ENCODE measurements around the gene AUTS2.

AUTS2 gene

DNA sequence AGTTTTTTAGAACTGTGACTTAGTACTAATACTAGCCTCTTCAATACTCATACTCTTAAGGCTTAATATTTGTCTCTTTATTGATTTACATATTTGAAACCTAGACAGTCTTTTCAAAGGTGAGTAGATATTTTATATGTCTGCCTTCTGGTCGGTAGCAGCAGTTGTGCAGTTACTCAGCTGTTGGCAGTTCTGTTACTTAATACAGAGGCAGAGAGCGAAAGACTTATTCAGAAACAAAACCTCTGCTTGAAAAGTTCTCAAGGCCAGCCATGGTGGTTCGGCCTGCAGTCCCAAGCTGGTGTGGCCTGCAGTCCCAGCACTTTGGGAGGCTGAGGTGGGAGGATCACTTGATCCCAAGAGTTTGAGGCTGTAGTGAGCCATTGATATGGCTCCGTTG is 84.2 kb downstream of the AUTS2 start:
- no peak overlapping the region for H3K4me3 ChIP-seq (ENCODE audit: low read depth in 1 of 2, low read length in 2 of 2)
- no peaks in the 10 kb centered on the region for H3K9me3 ChIP-seq (ENCODE audit: control insufficient read depth in 1 of 2, low read length in 2 of 2)
- no peak overlapping the region for H3K27ac ChIP-seq (ENCODE audit: low read depth, low read length)
- no peaks in the 10 kb centered on the region for H3K36me3 ChIP-seq (ENCODE audit: control insufficient read depth in 1 of 2, insufficient read depth in 2 of 2, low read length in 2 of 2)
- no peaks in the 10 kb centered on the region for H3K4me1 ChIP-seq (ENCODE audit: control insufficient read depth in 1 of 2, insufficient read depth in 2 of 2, low read length in 2 of 2)
- no peak overlapping the region for H3K9ac ChIP-seq (ENCODE audit: low read depth in 1 of 2, low read length in 2 of 2)
- no peaks in the 10 kb centered on the region for H3K27me3 ChIP-seq (ENCODE audit: control insufficient read depth in 1 of 2, insufficient read depth in 2 of 2, low read length in 2 of 2)

DNA sequence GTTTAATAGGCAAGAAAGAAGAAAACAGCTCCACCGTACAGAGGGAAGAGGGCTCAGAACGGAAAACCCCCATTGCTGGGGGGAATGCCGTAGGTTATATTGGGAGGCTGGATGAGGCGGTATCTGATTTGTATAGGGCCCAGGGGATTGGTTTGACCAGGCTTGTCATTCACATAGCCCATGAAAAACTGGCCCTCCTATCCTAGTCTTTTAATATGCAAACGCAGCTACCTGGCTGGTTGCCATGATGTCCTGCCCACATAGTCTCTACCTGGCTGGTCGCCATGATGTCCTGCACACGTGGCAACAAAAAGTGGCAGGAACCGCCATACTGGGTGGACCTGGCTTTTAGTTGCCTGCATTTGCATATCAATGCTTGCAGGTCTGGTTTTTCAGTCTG is 84.7 kb downstream of the AUTS2 start:
- Histone ChIP-seq H3K4me1 (ENCODE audit: control insufficient read depth in 1 of 2, insufficient read depth in 2 of 2, low read length in 2 of 2) (no peaks in the 10 kb centered on the region), H3K9me3 (ENCODE audit: control insufficient read depth in 1 of 2, low read length in 2 of 2) (no peaks in the 10 kb centered on the region), H3K36me3 (ENCODE audit: control insufficient read depth in 1 of 2, insufficient read depth in 2 of 2, low read length in 2 of 2) (no peaks in the 10 kb centered on the region), H3K27me3 (ENCODE audit: control insufficient read depth in 1 of 2, insufficient read depth in 2 of 2, low read length in 2 of 2) (no peaks in the 10 kb centered on the region), H3K27ac (ENCODE audit: low read depth, low read length) (no peak overlapping the region), H3K9ac (ENCODE audit: low read depth in 1 of 2, low read length in 2 of 2) (no peak overlapping the region), H3K4me3 (ENCODE audit: low read depth in 1 of 2, low read length in 2 of 2) (no peak overlapping the region)

DNA sequence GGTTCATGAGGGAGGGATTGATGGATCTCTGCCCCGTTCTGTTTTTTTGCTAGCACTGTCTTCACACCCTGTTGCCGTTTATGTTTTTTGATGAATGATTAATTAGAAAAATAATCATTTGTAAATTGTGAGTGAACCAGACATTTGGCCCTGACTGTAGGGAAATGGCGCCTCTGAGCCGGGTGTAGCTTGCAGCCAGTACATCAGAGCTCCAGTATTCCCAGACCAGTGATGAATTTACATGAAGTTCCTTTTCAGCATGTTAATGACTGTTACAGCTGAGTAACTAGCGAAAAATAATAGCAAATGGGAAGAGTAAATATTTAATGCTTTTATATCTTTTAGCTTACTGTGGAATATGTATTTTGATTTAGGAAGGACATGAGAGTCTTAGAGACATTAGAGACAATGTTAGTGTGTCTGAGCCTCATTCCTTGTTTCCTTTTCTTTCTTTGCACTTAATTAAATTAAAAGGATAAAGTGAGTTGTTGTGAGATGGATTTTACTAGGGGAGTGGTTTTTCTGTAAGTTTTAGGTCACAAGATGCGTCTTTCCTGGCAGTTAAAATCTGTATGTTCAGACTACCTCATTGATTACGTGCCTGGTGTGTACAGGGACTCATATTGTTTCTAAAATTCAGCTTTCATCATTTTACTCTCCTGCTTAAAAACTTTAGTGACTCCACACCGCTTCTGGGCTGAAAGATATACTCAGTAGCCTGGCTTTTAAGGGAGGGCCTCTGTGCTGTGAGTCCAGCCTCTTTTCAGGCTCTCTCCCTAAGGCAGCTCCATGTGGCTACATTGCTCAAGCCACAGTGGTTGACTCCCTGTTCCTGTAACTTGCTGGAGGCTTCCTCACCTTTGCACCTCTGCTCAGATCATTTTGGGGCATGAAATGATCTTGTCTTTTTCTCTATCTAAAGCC is 86.4 kb downstream of the AUTS2 start:
- H3K4me1 ChIP-seq (ENCODE audit: control insufficient read depth in 1 of 2, insufficient read depth in 2 of 2, low read length in 2 of 2) = no peaks in the 10 kb centered on the region
- H3K27ac ChIP-seq (ENCODE audit: low read depth, low read length) = no peak overlapping the region

DNA sequence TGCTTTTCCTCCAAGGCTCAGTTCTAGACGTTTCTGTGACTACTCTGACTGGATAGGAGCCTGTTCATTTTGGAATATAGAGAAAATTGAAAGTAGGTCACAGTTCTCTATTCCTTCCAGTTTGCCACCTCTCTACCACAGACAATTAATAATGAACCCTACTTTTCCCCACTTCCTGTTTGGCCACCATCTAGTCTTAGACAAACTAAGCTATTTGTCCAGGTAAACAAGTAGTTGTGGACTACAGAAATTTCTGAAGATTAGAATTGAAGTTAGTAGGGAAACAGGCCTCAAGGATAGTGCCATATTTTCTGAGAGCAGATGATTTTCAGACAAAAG is 87.0 kb downstream of the AUTS2 start:
- Histone ChIP-seq H3K4me1 (ENCODE audit: control insufficient read depth in 1 of 2, insufficient read depth in 2 of 2, low read length in 2 of 2) (no peaks in the 10 kb centered on the region), H3K9ac (ENCODE audit: low read depth in 1 of 2, low read length in 2 of 2) (no peak overlapping the region), H3K27ac (ENCODE audit: low read depth, low read length) (no peak overlapping the region), H3K4me3 (ENCODE audit: low read depth in 1 of 2, low read length in 2 of 2) (no peak overlapping the region), H3K36me3 (ENCODE audit: control insufficient read depth in 1 of 2, insufficient read depth in 2 of 2, low read length in 2 of 2) (no peaks in the 10 kb centered on the region), H3K9me3 (ENCODE audit: control insufficient read depth in 1 of 2, low read length in 2 of 2) (no peaks in the 10 kb centered on the region), H3K27me3 (ENCODE audit: control insufficient read depth in 1 of 2, insufficient read depth in 2 of 2, low read length in 2 of 2) (no peaks in the 10 kb centered on the region)

More for the DNA sequence above, 86.4 kb downstream of the AUTS2 start:
- Histone ChIP-seq H3K9ac (ENCODE audit: low read depth in 1 of 2, low read length in 2 of 2) (no peak overlapping the region), H3K9me3 (ENCODE audit: control insufficient read depth in 1 of 2, low read length in 2 of 2) (no peaks in the 10 kb centered on the region), H3K36me3 (ENCODE audit: control insufficient read depth in 1 of 2, insufficient read depth in 2 of 2, low read length in 2 of 2) (no peaks in the 10 kb centered on the region), H3K27me3 (ENCODE audit: control insufficient read depth in 1 of 2, insufficient read depth in 2 of 2, low read length in 2 of 2) (no peaks in the 10 kb centered on the region), H3K4me3 (ENCODE audit: low read depth in 1 of 2, low read length in 2 of 2) (no peak overlapping the region)

DNA sequence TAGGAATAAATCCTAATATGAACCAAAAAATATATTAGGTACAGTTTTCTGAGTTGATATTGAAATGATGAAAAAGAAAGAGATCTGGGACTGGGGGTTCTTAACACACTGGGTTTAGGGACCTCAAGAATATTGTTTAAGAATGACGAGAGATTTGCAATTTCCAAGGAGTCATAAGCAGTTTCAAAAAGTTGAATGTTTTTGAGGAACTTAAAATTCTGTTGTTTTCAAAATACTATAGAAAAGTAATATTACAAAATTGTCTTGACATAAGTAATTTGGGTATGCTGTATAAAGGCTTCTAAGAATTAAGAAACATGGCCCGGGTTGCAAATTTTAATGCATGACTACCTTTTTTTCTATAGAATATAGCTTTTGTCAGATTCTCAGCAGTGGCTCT is 88.1 kb downstream of the AUTS2 start:
- Histone ChIP-seq H3K4me1 (ENCODE audit: control insufficient read depth in 1 of 2, insufficient read depth in 2 of 2, low read length in 2 of 2) (no peaks in the 10 kb centered on the region), H3K36me3 (ENCODE audit: control insufficient read depth in 1 of 2, insufficient read depth in 2 of 2, low read length in 2 of 2) (no peaks in the 10 kb centered on the region), H3K9ac (ENCODE audit: low read depth in 1 of 2, low read length in 2 of 2) (no peak overlapping the region), H3K27ac (ENCODE audit: low read depth, low read length) (no peak overlapping the region), H3K4me3 (ENCODE audit: low read depth in 1 of 2, low read length in 2 of 2) (no peak overlapping the region), H3K27me3 (ENCODE audit: control insufficient read depth in 1 of 2, insufficient read depth in 2 of 2, low read length in 2 of 2) (no peaks in the 10 kb centered on the region), H3K9me3 (ENCODE audit: control insufficient read depth in 1 of 2, low read length in 2 of 2) (no peaks in the 10 kb centered on the region)

DNA sequence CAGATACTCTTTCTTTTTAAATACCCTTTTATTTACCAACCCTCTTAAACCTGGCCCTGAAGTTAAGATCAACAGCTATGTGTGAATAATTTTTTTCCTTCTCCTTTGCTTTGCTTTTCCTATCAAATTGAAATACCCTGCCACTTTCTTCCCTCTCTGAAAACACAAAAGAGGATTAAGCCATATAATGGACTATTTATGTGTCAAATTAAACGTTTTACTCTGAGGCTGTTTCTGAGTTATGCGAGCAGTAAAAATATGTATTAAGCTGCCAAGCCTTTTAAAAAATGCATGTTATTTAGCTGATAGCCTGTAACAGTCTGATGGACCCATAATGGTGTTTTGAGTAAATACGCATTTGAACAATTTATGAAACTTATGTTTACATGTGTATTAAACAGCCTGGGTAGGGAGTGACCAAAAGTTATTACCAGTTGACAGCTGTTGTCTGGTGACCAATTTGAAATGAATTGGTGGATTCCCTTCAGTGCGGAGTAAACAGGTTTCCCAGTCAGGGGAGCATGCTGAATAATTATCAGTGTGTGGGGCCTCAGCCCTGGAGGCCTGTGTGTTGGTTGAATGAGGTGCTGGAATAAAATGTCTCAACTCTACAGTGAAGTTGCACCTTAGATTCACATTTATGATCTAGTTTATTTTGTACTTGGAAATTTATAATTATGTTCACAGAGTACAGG is 89.6 kb downstream of the AUTS2 start:
- Histone ChIP-seq H3K4me3 (ENCODE audit: low read depth in 1 of 2, low read length in 2 of 2) (no peak overlapping the region), H3K4me1 (ENCODE audit: control insufficient read depth in 1 of 2, insufficient read depth in 2 of 2, low read length in 2 of 2) (no peaks in the 10 kb centered on the region), H3K9me3 (ENCODE audit: control insufficient read depth in 1 of 2, low read length in 2 of 2) (no peaks in the 10 kb centered on the region), H3K9ac (ENCODE audit: low read depth in 1 of 2, low read length in 2 of 2) (no peak overlapping the region), H3K27ac (ENCODE audit: low read depth, low read length) (no peak overlapping the region), H3K27me3 (ENCODE audit: control insufficient read depth in 1 of 2, insufficient read depth in 2 of 2, low read length in 2 of 2) (no peaks in the 10 kb centered on the region), H3K36me3 (ENCODE audit: control insufficient read depth in 1 of 2, insufficient read depth in 2 of 2, low read length in 2 of 2) (no peaks in the 10 kb centered on the region)

DNA sequence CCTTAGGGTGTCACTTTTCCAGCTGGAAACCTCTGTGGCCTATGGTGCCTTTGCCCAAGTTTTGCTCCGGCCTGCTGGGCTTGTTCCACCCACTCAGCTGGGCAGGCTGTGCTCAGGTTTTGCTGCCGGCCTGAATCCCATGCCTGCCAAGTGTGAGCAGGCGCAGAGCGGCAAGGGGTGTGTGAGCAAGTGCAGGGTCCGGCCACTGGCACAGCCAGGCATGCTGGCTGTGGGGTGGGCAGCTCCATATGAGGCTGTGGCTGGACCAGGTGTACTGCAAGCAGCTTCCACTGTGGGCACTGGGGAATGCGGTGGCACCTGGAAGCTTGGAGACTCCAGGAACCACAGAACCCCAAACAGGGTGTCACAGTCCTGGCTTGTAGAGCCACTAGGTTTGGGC is 92.1 kb downstream of the AUTS2 start:
- H3K27ac ChIP-seq (ENCODE audit: low read depth, low read length) = no peak overlapping the region
- H3K4me3 ChIP-seq (ENCODE audit: low read depth in 1 of 2, low read length in 2 of 2) = no peak overlapping the region
- no peaks in the 10 kb centered on the region for H3K4me1 ChIP-seq (ENCODE audit: control insufficient read depth in 1 of 2, insufficient read depth in 2 of 2, low read length in 2 of 2)
- no peak overlapping the region for H3K9ac ChIP-seq (ENCODE audit: low read depth in 1 of 2, low read length in 2 of 2)
- no peaks in the 10 kb centered on the region for H3K36me3 ChIP-seq (ENCODE audit: control insufficient read depth in 1 of 2, insufficient read depth in 2 of 2, low read length in 2 of 2)
- H3K27me3 ChIP-seq (ENCODE audit: control insufficient read depth in 1 of 2, insufficient read depth in 2 of 2, low read length in 2 of 2) = no peaks in the 10 kb centered on the region
- H3K9me3 ChIP-seq (ENCODE audit: control insufficient read depth in 1 of 2, low read length in 2 of 2) = no peaks in the 10 kb centered on the region

DNA sequence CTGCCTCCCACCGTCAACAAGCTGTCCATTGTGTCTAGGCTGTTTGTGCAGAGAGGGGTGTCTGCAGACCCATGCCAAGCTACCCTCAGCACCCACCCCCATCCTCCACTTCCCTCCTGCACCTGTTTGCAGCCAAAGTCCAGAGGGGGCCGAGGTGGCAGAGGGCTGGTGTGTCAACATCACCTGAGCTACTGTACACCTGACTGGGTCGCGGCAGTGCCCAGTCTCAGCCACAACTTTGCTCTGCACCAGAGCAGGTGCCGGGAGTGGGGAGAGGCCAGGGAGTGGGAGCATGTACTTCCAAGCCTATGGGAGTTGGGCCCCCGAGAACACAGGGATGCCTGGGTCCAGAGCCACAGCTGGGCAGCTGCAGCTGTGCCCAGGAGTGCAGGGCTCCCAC is 93.1 kb downstream of the AUTS2 start:
- no peaks in the 10 kb centered on the region for H3K4me1 ChIP-seq (ENCODE audit: control insufficient read depth in 1 of 2, insufficient read depth in 2 of 2, low read length in 2 of 2)
- no peaks in the 10 kb centered on the region for H3K36me3 ChIP-seq (ENCODE audit: control insufficient read depth in 1 of 2, insufficient read depth in 2 of 2, low read length in 2 of 2)
- H3K9ac ChIP-seq (ENCODE audit: low read depth in 1 of 2, low read length in 2 of 2) = no peak overlapping the region
- no peak overlapping the region for H3K4me3 ChIP-seq (ENCODE audit: low read depth in 1 of 2, low read length in 2 of 2)
- H3K9me3 ChIP-seq (ENCODE audit: control insufficient read depth in 1 of 2, low read length in 2 of 2) = no peaks in the 10 kb centered on the region
- no peaks in the 10 kb centered on the region for H3K27me3 ChIP-seq (ENCODE audit: control insufficient read depth in 1 of 2, insufficient read depth in 2 of 2, low read length in 2 of 2)
- no peak overlapping the region for H3K27ac ChIP-seq (ENCODE audit: low read depth, low read length)

DNA sequence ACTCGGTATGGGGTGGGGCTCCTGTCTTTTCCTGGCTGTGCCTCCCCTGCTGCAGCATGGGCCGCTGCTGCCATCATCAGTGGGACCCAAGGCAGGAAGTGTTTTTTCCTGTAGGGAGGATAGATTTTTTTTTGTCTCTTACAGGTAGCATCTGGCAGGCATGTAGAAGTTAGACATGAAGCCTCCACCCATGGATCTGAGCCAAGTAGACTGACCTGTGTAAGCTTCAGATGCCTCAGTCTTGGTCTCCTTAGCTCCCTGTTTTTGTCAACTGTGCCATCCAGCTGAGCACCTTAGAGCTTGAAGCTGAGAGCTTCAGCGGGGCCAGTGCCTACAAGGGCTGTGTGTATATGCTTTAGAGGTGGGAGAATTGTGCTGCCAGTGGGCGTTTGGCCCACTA is 93.5 kb downstream of the AUTS2 start:
- H3K27me3 ChIP-seq (ENCODE audit: control insufficient read depth in 1 of 2, insufficient read depth in 2 of 2, low read length in 2 of 2) = no peaks in the 10 kb centered on the region
- H3K36me3 ChIP-seq (ENCODE audit: control insufficient read depth in 1 of 2, insufficient read depth in 2 of 2, low read length in 2 of 2) = no peaks in the 10 kb centered on the region
- no peaks in the 10 kb centered on the region for H3K4me1 ChIP-seq (ENCODE audit: control insufficient read depth in 1 of 2, insufficient read depth in 2 of 2, low read length in 2 of 2)
- H3K27ac ChIP-seq (ENCODE audit: low read depth, low read length) = no peak overlapping the region
- H3K4me3 ChIP-seq (ENCODE audit: low read depth in 1 of 2, low read length in 2 of 2) = no peak overlapping the region
- H3K9me3 ChIP-seq (ENCODE audit: control insufficient read depth in 1 of 2, low read length in 2 of 2) = no peaks in the 10 kb centered on the region
- H3K9ac ChIP-seq (ENCODE audit: low read depth in 1 of 2, low read length in 2 of 2) = no peak overlapping the region

DNA sequence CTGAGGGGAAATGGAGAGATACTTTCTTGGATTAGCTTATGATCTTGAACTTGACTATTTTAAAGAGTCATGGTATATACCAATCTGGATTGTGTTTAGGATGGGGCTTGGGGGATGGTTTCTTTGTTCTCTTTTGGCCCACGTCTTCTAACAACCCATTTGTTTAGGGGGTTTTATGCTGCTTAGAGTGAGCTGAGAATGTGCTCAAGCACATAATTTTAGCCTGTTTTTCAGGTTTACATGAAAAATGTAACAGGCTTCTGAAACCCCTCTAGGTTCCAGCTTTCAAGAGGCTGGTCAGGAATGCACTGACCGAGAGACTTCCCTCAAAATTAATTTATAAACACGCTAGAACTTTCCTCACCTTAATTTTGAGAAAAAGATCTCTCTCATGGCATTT is 94.3 kb downstream of the AUTS2 start:
- Histone ChIP-seq H3K36me3 (ENCODE audit: control insufficient read depth in 1 of 2, insufficient read depth in 2 of 2, low read length in 2 of 2) (no peaks in the 10 kb centered on the region), H3K27me3 (ENCODE audit: control insufficient read depth in 1 of 2, insufficient read depth in 2 of 2, low read length in 2 of 2) (no peaks in the 10 kb centered on the region), H3K9ac (ENCODE audit: low read depth in 1 of 2, low read length in 2 of 2) (no peak overlapping the region), H3K4me3 (ENCODE audit: low read depth in 1 of 2, low read length in 2 of 2) (no peak overlapping the region), H3K4me1 (ENCODE audit: control insufficient read depth in 1 of 2, insufficient read depth in 2 of 2, low read length in 2 of 2) (no peaks in the 10 kb centered on the region), H3K9me3 (ENCODE audit: control insufficient read depth in 1 of 2, low read length in 2 of 2) (no peaks in the 10 kb centered on the region), H3K27ac (ENCODE audit: low read depth, low read length) (no peak overlapping the region)
